OCI-LY3 (cell line): ENCODE data around the gene ENGASE.

Source experiments
- H2AFZ ChIP-seq: fragments of 200-600, 300-600 bp; shearing (Covaris generic); 2 replicates; pipeline ENCODE4 v1.6.0; 2014; ENCODE audit warnings: antibody characterized with exemption, low read depth, low read length
- H3K27ac ChIP-seq: fragments of 200-600, 300-600 bp; sonication (generic); 2 replicates; pipeline ENCODE4 v1.5.1; 2014; ENCODE audit warnings: mild to moderate bottlenecking, low read length, moderate library complexity, mixed read lengths
- H3K27me3 ChIP-seq: fragments of 200-600, 300-600 bp; sonication (generic); 2 replicates; pipeline ENCODE4 v1.6.1; 2014; ENCODE audit warnings: low read depth, low read length, mixed read lengths
- H3K36me3 ChIP-seq: fragments of 200-600, 300-600 bp; sonication (generic); replicated peaks from 2 replicates; pipeline ENCODE3; 2014; ENCODE audit warnings: low read depth, low read length, mixed read lengths
- H3K4me1 ChIP-seq: fragments of 300-600, 200-600 bp; sonication (generic); 2 replicates; pipeline ENCODE4 v1.6.1; 2014; ENCODE audit warnings: low read length, mixed read lengths
- H3K4me2 ChIP-seq: fragments of 200-600, 300-600 bp; sonication (generic); 2 replicates; pipeline ENCODE4 v1.6.1; 2014; ENCODE audit warnings: low read length, mixed read lengths
- H3K4me3 ChIP-seq: fragments of 300-600, 200-600 bp; sonication (generic); 2 replicates; pipeline ENCODE4 v1.5.1; 2014; ENCODE audit warnings: antibody characterized with exemption, mild to moderate bottlenecking, low read length, moderate library complexity
- H3K79me2 ChIP-seq: fragments of 300-600, 200-600 bp; shearing (Covaris generic); 2 replicates; pipeline ENCODE4 v1.6.1; 2014; ENCODE audit warnings: mild to moderate bottlenecking, low read length, mixed read lengths
- H3K9ac ChIP-seq: fragments of 300-600, 200-600 bp; shearing (Covaris generic); 2 replicates; pipeline ENCODE4 v1.6.0; 2014; ENCODE audit warnings: mild to moderate bottlenecking, low read length, moderate library complexity
- H3K9me3 ChIP-seq: fragments of 200-600, 300-600 bp; shearing (Covaris generic); 2 replicates; pipeline ENCODE4 v1.6.1; 2014; ENCODE audit warnings: low read length, mixed read lengths; ENCODE audit not compliant: insufficient read depth
- H4K20me1 ChIP-seq: fragments of 200-600, 300-600 bp; sonication (generic); 2 replicates; pipeline ENCODE4 v1.6.1; 2016; ENCODE audit warnings: low read length, mixed read lengths; ENCODE audit not compliant: insufficient read depth
- EZH2phosphoT487 ChIP-seq: fragments of 200-600 bp; shearing (Covaris generic); IDR thresholded peaks from 2 replicates; pipeline ENCODE4 v1.6.1; 2018; ENCODE audit warnings: antibody characterized with exemption, mixed run types, low read depth
- TF ChIP-seq, protein P1 (sequence below): fragments of 200-600, 300-600 bp; sonication (generic); IDR thresholded peaks from 2 replicates; pipeline ENCODE4 v1.5.1; 2014; ENCODE audit warnings: antibody characterized with exemption, low read length, low read depth

ENGASE gene

DNA sequence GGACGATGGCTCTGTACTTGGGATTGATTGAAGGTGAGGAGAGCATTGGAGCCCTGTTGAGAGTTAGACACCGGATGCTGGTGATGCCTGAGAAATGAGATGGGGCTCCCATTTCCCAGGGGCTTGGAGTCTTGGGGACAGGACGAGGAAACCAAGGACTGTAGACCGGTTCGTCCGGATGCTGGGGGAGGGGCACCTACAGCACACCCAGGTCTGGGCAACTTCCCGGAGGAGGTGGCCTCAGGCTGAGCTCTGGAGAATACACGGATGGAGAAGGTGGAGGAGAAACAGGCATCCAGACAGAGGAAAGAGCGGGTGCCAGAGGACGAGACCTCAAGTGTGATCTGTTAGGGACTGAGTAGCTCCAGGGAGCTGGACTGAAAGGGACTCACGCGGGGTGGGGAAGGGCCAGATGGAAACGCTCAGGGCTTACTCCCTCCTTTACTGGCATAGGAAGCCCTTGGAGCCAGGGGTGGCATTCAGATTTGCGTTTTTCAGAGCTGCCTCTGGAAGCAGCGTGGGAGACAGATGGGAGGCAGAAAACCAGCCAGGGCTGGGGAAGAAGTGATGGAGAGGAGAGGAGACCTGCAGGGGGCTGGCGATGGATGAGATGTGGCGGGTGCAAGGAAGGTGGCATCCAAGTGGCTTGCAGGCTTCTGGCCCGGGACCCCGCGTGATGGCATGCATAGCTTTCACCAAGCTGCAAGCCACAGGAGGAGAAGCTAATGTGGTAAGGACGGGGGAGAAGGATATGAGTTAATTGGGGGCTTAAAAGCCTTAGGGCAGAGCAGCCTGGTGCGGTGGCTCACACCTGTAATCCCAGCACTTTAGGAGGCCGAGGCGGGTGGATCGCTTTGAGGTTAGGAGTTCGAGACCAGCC lies 42.4 kb upstream of the ENGASE start:
- Histone ChIP-seq H3K4me1 (no peaks in the 10 kb centered on the region), H3K4me3 (no peak overlapping the region), H3K36me3 (no peaks in the 10 kb centered on the region), H3K27me3 (peaks cover 14% of the 10 kb centered on the region), H4K20me1 (no peaks in the 10 kb centered on the region), H3K27ac (no peak overlapping the region), H3K4me2 (no peak overlapping the region), H2AFZ (no peak overlapping the region), H3K9me3 (no peaks in the 10 kb centered on the region), H3K79me2 (no peaks in the 10 kb centered on the region), H3K9ac (no peak overlapping the region)
- no peak for TF ChIP-seq EZH2phosphoT487
- TF ChIP-seq, protein P1, sequence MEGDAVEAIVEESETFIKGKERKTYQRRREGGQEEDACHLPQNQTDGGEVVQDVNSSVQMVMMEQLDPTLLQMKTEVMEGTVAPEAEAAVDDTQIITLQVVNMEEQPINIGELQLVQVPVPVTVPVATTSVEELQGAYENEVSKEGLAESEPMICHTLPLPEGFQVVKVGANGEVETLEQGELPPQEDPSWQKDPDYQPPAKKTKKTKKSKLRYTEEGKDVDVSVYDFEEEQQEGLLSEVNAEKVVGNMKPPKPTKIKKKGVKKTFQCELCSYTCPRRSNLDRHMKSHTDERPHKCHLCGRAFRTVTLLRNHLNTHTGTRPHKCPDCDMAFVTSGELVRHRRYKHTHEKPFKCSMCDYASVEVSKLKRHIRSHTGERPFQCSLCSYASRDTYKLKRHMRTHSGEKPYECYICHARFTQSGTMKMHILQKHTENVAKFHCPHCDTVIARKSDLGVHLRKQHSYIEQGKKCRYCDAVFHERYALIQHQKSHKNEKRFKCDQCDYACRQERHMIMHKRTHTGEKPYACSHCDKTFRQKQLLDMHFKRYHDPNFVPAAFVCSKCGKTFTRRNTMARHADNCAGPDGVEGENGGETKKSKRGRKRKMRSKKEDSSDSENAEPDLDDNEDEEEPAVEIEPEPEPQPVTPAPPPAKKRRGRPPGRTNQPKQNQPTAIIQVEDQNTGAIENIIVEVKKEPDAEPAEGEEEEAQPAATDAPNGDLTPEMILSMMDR = no peak

DNA sequence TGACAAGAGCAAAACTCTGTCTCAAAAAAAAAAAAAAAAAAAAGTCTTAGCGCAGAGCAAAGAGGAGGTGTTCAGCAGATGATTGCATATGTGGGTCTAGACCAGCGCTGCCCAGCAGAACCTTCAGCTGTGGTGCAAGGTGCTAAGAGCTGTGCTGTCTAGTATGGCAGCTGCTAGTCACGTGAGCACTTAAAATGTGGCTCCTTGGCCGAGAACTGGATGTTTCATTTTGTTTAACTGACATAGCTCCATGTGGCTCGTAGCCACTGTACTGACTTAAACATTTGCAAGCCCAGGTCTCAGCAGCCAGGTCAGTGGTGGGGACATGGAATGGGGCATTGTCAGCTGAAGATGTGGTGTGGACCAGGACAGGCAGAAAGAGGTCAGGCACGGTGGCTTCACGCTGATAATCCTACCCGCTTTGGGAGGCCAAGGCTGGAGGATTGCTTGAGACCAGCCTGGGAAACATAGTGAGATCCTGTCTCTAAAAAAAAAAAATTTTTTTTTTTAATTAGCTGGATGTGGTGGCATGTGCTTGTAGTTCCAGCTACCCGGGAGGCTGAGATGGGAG lies 41.5 kb upstream of the ENGASE start:
- no peak overlapping the region for H3K9ac ChIP-seq
- no peaks in the 10 kb centered on the region for H3K79me2 ChIP-seq
- H3K4me2 ChIP-seq = no peak overlapping the region
- H2AFZ ChIP-seq = no peak overlapping the region
- no peaks in the 10 kb centered on the region for H3K36me3 ChIP-seq
- no peaks in the 10 kb centered on the region for H4K20me1 ChIP-seq
- no peaks in the 10 kb centered on the region for H3K9me3 ChIP-seq
- no peak overlapping the region for H3K4me3 ChIP-seq
- TF ChIP-seq, protein P1 = no peak
- no peak for TF ChIP-seq EZH2phosphoT487
- H3K27me3 ChIP-seq = peaks cover 6% of the 10 kb centered on the region; the same call in 1 of the 2 replicates
- H3K27ac ChIP-seq = no peak overlapping the region
- H3K4me1 ChIP-seq = no peaks in the 10 kb centered on the region

DNA sequence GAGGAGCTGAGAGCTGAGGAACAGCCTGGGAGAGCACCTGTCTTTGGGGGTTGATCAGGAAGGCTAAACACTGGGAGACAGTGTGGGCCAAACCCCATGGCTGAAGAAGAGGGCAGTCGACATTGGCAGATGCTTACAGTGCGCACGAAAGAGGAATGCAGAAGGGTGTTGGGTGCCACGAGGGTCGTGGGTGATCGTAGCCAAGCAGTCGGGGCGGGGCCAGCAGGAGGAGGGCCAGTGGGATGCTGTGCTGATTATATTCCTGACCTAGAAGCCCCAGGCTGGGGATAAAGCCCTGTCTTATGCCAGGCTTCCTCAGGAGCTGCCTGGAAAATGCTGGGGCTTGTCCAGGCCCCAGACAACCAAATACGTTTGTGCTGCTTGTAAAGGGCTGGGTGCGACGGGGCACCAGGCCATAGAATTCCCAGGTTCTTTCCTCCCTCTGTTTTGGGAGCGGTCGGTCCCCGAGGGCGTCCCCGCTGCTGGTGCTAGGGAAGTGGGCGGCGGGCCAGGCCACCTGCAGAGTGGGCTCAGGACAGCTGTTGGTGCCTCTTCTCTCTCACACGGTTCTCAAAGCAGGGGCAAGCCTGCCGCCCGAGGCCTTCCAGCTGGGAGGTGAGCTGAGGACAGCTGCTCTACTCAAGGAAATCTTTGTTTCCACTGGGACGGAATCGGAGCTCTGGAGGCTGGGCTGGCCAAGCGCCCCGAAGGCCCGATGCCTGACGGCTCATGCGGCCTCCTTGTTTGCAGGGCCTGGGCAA lies 40.7 kb upstream of the ENGASE start:
- H4K20me1 ChIP-seq = no peaks in the 10 kb centered on the region
- H3K4me2 ChIP-seq = no peak overlapping the region
- no peaks in the 10 kb centered on the region for H3K36me3 ChIP-seq
- no peak overlapping the region for H3K9ac ChIP-seq
- H3K4me3 ChIP-seq = no peak overlapping the region
- H3K9me3 ChIP-seq = no peaks in the 10 kb centered on the region
- TF ChIP-seq EZH2phosphoT487 = no peak
- TF ChIP-seq, protein P1 = no peak
- 0 out of 2 replicates have a peak, but pooled peaks cover 3% of the 10 kb centered on the region for H3K27me3 ChIP-seq
- H2AFZ ChIP-seq = no peak overlapping the region
- no peaks in the 10 kb centered on the region for H3K4me1 ChIP-seq
- no peaks in the 10 kb centered on the region for H3K79me2 ChIP-seq
- no peak overlapping the region for H3K27ac ChIP-seq

DNA sequence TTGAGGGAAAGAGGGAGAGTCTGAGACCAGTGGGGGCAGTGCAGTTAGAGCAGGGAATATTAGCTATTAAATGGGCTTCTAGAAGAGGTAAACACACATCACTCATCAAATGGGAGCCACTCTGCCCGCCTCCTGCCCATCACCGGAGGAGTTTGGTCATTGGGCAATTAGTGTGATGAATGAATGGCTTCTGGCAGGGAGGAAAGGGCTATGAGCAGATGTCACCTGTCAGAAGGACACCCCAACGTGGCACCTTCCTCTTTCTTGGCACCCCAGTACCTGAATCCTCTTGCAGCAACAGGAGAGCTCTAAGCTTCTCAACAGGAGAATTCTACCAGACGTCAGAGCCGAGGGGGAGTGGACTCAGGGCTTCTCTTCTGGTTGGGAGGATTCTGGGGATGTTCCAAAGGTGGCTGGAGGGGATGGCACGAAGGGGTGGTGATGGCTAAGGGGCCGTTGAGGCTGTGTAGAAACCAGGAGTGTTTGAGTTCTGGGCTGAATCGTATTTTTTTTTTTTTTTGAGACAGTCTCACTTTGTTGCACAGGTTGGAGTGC lies 39.6 kb upstream of the ENGASE start:
- no peak overlapping the region for H3K9ac ChIP-seq
- no peaks in the 10 kb centered on the region for H3K9me3 ChIP-seq
- no peaks in the 10 kb centered on the region for H3K36me3 ChIP-seq
- H3K27ac ChIP-seq = no peak overlapping the region
- no peak overlapping the region for H3K4me2 ChIP-seq
- TF ChIP-seq, protein P1 = no peak
- TF ChIP-seq EZH2phosphoT487 = no peak
- H2AFZ ChIP-seq = no peak overlapping the region
- H3K4me3 ChIP-seq = no peak overlapping the region
- H4K20me1 ChIP-seq = no peaks in the 10 kb centered on the region
- 0 out of 2 replicates have a peak, but pooled peaks cover 3% of the 10 kb centered on the region for H3K27me3 ChIP-seq
- H3K79me2 ChIP-seq = no peaks in the 10 kb centered on the region
- no peaks in the 10 kb centered on the region for H3K4me1 ChIP-seq
